Natural killer cell treated with Interleukin-12 subunit alpha and Interleukin-12 subunit beta and Interleukin-15 and Interleukin-18, amount 100 ng/mL, for 72 hours (primary cell): Measurements from ENCODE around the gene TFF3. TPM values are rescaled to one million over a fixed set of nuclear protein-coding genes. Genes with fewer than 3 reads are reported as not detected.

Experiments
- ATAC-seq, 2 donors: fragments of 150-1000 bp; cut with Tn5 transposase in 1 of 2; sonication (Bioruptor Pico), chemical (Tn5 transposase) in 1 of 2; 2 replicates each; pipeline ENCODE4 v1.10.0; 2021
- DNase-seq: peaks from one replicate; pipeline ENCODE4 v3.0.0; 2022; ENCODE audit warnings: low spot score
- H3K27ac Mint-ChIP-seq, 2 donors: 1 replicate in 1 of 2; 2 replicates in 1 of 2; pipeline ENCODE4 v1.8.0; 2022; ENCODE audit warnings: mixed read lengths in 2 of 2, mild to moderate bottlenecking in 1 of 2, moderate library complexity in 1 of 2
- H3K27me3 Mint-ChIP-seq, 2 donors: 1 replicate in 1 of 2; 2 replicates in 1 of 2; pipeline ENCODE4 v1.8.0; 2022; ENCODE audit warnings: mixed read lengths in 2 of 2
- H3K36me3 Mint-ChIP-seq: one replicate; pipeline ENCODE4 v1.8.0; 2022; ENCODE audit warnings: mixed read lengths
- H3K4me1 Mint-ChIP-seq, 2 donors: 1 replicate in 1 of 2; 2 replicates in 1 of 2; pipeline ENCODE4 v1.8.0; 2022; ENCODE audit warnings: low read depth in 2 of 2, mixed read lengths in 2 of 2, mild to moderate bottlenecking in 1 of 2
- H3K4me3 Mint-ChIP-seq: one replicate; pipeline ENCODE4 v1.8.0; 2022; ENCODE audit warnings: mixed read lengths
- H3K9me3 Mint-ChIP-seq: 2 replicates; pipeline ENCODE4 v1.8.0; 2022; ENCODE audit warnings: mixed read lengths
- total RNA-seq, 2 donors: library from RNA; stranded (reverse); gene quantifications; one replicate each; pipeline ENCODE4 v1.2.3, GENCODE V29; 2022

The TFF3 gene
- total RNA-seq, 2 donors from 2014 or later = not detected

- no peaks in the 10 kb centered on the region for H3K36me3 Mint-ChIP-seq
- no peaks in the 10 kb centered on the region for H3K9me3 Mint-ChIP-seq
- DNase-seq (no peak), ATAC-seq (no peak)
- no peak overlapping the region for H3K4me3 Mint-ChIP-seq
- H3K27me3 Mint-ChIP-seq = no peaks in the 10 kb centered on the region
- no peak overlapping the region for H3K27ac Mint-ChIP-seq
- peaks cover 0 to 2% of the 10 kb centered on the region in 2 donors for H3K4me1 Mint-ChIP-seq
These were observed 35.8 kb downstream of the TFF3 start for GRCh38 chr21:42279341-42279871.

GRCh38 chr21:42278451-42279149 is 36.6 kb downstream of the TFF3 start:
- no peaks in the 10 kb centered on the region for H3K36me3 Mint-ChIP-seq
- H3K27me3 Mint-ChIP-seq = no peaks in the 10 kb centered on the region
- DNase-seq (no peak), ATAC-seq (no peak)
- no peak overlapping the region for H3K27ac Mint-ChIP-seq
- H3K4me3 Mint-ChIP-seq = no peak overlapping the region
- peaks cover 0 to 2% of the 10 kb centered on the region in 2 donors for H3K4me1 Mint-ChIP-seq
- H3K9me3 Mint-ChIP-seq = no peaks in the 10 kb centered on the region

- no peak for ATAC-seq
- H3K9me3 Mint-ChIP-seq = no peaks in the 10 kb centered on the region
- no peak overlapping the region for H3K27ac Mint-ChIP-seq
- no peak for DNase-seq
- no peaks in the 10 kb centered on the region for H3K27me3 Mint-ChIP-seq
- H3K36me3 Mint-ChIP-seq = no peaks in the 10 kb centered on the region
- H3K4me1 Mint-ChIP-seq = no peaks in the 10 kb centered on the region
- H3K4me3 Mint-ChIP-seq = no peak overlapping the region
These were observed 37.6 kb downstream of the TFF3 start for GRCh38 chr21:42277593-42277992.

- no peaks in the 10 kb centered on the region for H3K9me3 Mint-ChIP-seq
- no peaks in the 10 kb centered on the region for H3K4me1 Mint-ChIP-seq
- ATAC-seq = no peak
- no peak for DNase-seq
- H3K4me3 Mint-ChIP-seq = no peak overlapping the region
- H3K27me3 Mint-ChIP-seq = no peaks in the 10 kb centered on the region
- H3K27ac Mint-ChIP-seq = no peak overlapping the region
- no peaks in the 10 kb centered on the region for H3K36me3 Mint-ChIP-seq
These were observed 38.6 kb downstream of the TFF3 start for GRCh38 chr21:42276526-42277154.

GRCh38 chr21:42276076-42276475 is 39.1 kb downstream of the TFF3 start:
- Mint-ChIP-seq H3K4me3 (no peak overlapping the region), H3K27ac (no peak overlapping the region), H3K9me3 (no peaks in the 10 kb centered on the region), H3K36me3 (no peaks in the 10 kb centered on the region), H3K27me3 (no peaks in the 10 kb centered on the region), H3K4me1 (no peaks in the 10 kb centered on the region)
- no peak for ATAC-seq
- DNase-seq = no peak

GRCh38 chr21:42272984-42273600 is 42.1 kb downstream of the TFF3 start:
- Mint-ChIP-seq H3K4me1 (peaks cover 2 to 3% of the 10 kb centered on the region in 2 donors), H3K4me3 (no peak overlapping the region), H3K27me3 (peaks cover 0 to 3% of the 10 kb centered on the region in 2 donors), H3K9me3 (no peaks in the 10 kb centered on the region), H3K27ac (no peak overlapping the region), H3K36me3 (no peaks in the 10 kb centered on the region)
- no peak for ATAC-seq
- no peak for DNase-seq

GRCh38 chr21:42272109-42272962 is 42.9 kb downstream of the TFF3 start:
- H3K36me3 Mint-ChIP-seq = no peaks in the 10 kb centered on the region
- no peak overlapping the region for H3K27ac Mint-ChIP-seq

GRCh38 chr21:42271065-42271464 is 44.1 kb downstream of the TFF3 start:
- H3K27me3 Mint-ChIP-seq = peaks cover 0 to 15% of the 10 kb centered on the region in 2 donors
- no peak for ATAC-seq
- H3K36me3 Mint-ChIP-seq = no peaks in the 10 kb centered on the region
- no peak overlapping the region for H3K27ac Mint-ChIP-seq
- H3K4me1 Mint-ChIP-seq = peaks cover 10 to 15% of the 10 kb centered on the region in 2 donors
- no peaks in the 10 kb centered on the region for H3K9me3 Mint-ChIP-seq
- no peak overlapping the region for H3K4me3 Mint-ChIP-seq
- DNase-seq = no peak

More at GRCh38 chr21:42272109-42272962, 42.9 kb downstream of the TFF3 start:
- Mint-ChIP-seq H3K9me3 (no peaks in the 10 kb centered on the region), H3K4me3 (no peak overlapping the region), H3K4me1 (peaks cover 4 to 8% of the 10 kb centered on the region in 2 donors), H3K27me3 (peaks cover 0 to 8% of the 10 kb centered on the region in 2 donors)
- no peak for DNase-seq
- peak in 1 of 2 donors; percentile 6 for ATAC-seq

- ATAC-seq (no peak), DNase-seq (no peak)
- Mint-ChIP-seq H3K27ac (peak overlapping the region in 1 of 2 donors; percentile 50), H3K36me3 (no peaks in the 10 kb centered on the region), H3K9me3 (no peaks in the 10 kb centered on the region), H3K4me3 (no peak overlapping the region), H3K4me1 (peaks cover 10 to 15% of the 10 kb centered on the region in 2 donors), H3K27me3 (peaks cover 0 to 19% of the 10 kb centered on the region in 2 donors)
These were observed 45.8 kb downstream of the TFF3 start for GRCh38 chr21:42269386-42269785.

- H3K27me3 Mint-ChIP-seq = peaks cover 0 to 22% of the 10 kb centered on the region in 2 donors
- no peaks in the 10 kb centered on the region for H3K9me3 Mint-ChIP-seq
- H3K4me1 Mint-ChIP-seq = peaks cover 10 to 15% of the 10 kb centered on the region in 2 donors
- H3K36me3 Mint-ChIP-seq = no peaks in the 10 kb centered on the region
- no peak overlapping the region for H3K4me3 Mint-ChIP-seq
- DNase-seq = no peak
- no peak overlapping the region for H3K27ac Mint-ChIP-seq
- no peak for ATAC-seq
These were observed 48.1 kb downstream of the TFF3 start for GRCh38 chr21:42266971-42267556.

- Mint-ChIP-seq H3K4me3 (no peak overlapping the region), H3K27ac (no peak overlapping the region), H3K27me3 (peaks cover 0 to 22% of the 10 kb centered on the region in 2 donors), H3K36me3 (no peaks in the 10 kb centered on the region), H3K9me3 (no peaks in the 10 kb centered on the region), H3K4me1 (peaks cover 10 to 15% of the 10 kb centered on the region in 2 donors)
- no peak for DNase-seq
- no peak for ATAC-seq
These were observed 49.9 kb downstream of the TFF3 start for GRCh38 chr21:42265231-42265812.

GRCh38 chr21:42264245-42265195 is 50.7 kb downstream of the TFF3 start:
- DNase-seq (no peak), ATAC-seq (no peak)
- H3K4me1 Mint-ChIP-seq = peaks cover 9 to 15% of the 10 kb centered on the region in 2 donors
- no peaks in the 10 kb centered on the region for H3K9me3 Mint-ChIP-seq
- no peaks in the 10 kb centered on the region for H3K36me3 Mint-ChIP-seq
- peaks cover 0 to 21% of the 10 kb centered on the region in 2 donors for H3K27me3 Mint-ChIP-seq
- no peak overlapping the region for H3K27ac Mint-ChIP-seq
- no peak overlapping the region for H3K4me3 Mint-ChIP-seq
